H1 (cell line): Measurements from ENCODE around the gene ZBTB37. TPM values are rescaled to one million over a fixed set of nuclear protein-coding genes. Genes with fewer than 3 reads are reported as not detected.

ENCODE experiments used
- CBX5 ChIP-seq: fragments of 300-800, 300-1000 bp; sonication (generic); IDR thresholded peaks from 2 replicates; pipeline ENCODE4 v1.7.1; 2016; ENCODE audit warnings: antibody characterized with exemption, low read length, low read depth
- GTF2F1 ChIP-seq: IDR thresholded peaks from 2 replicates; pipeline ENCODE4 v1.6.1; 2012; ENCODE audit warnings: low read depth, low read length, improper control_type of control experiment, borderline replicate concordance
- RBBP5 ChIP-seq: IDR thresholded peaks from 2 replicates; pipeline ENCODE4 v1.7.1; 2012; ENCODE audit warnings: low read depth, mild to moderate bottlenecking, inconsistent platforms, low read length, moderate library complexity, borderline replicate concordance
- SIN3A ChIP-seq, 2 experiments: IDR thresholded peaks in 1 of 2; conservative IDR thresholded peaks in 1 of 2; 2 replicates each; pipeline ENCODE4 v1.6.1; 2011 to 2012; ENCODE audit warnings: low read length in 2 of 2, improper control_type of control experiment in 1 of 2, low read depth in 1 of 2, mild to moderate bottlenecking in 1 of 2
- polyA plus RNA-seq, 7 experiments: library from polyadenylated mRNA; depleted of rRNA in 3 of 7; stranded (reverse) in 5 of 7; unstranded in 2 of 7; fragments of >200 nt in 5 of 7; fragments of 200-250 nt in 2 of 7; gene quantifications; 1 replicate in 5 of 7; 2 replicates in 1 of 7; 4 replicates in 1 of 7; pipeline versions ENCODE4 v1.2.1 to v1.2.3, GENCODE V29; 2011 to 2013; ENCODE audit warnings: missing spikeins in 2 of 7, mixed read lengths in 2 of 7
- total RNA-seq: library from RNA; stranded (reverse); fragmentation: NEBNext Ultra II Directional; extraction: Animal tissue kit (Norgen Biotek cat#: 25700); gene quantifications from 2 replicates; pipeline ENCODE4 v1.2.1, GENCODE V29; 2021
- TF ChIP-seq, protein P1 (sequence below): fragments of 300-600 bp; sonication (generic); IDR thresholded peaks from 2 replicates; pipeline ENCODE4 v1.7.1; 2012; ENCODE audit warnings: low read length, moderate library complexity, mild to moderate bottlenecking, inconsistent platforms; ENCODE audit not compliant: insufficient replicate concordance

The ZBTB37 gene
- total and polyA plus RNA-seq, 2 of the 8 experiments (the other 6 are each of a cell fraction or from before 2014, with no cell fraction given), result 1.7 to 12.5 TPM

GRCh38 chr1:173863224-173864161 lies 4.7 kb upstream of the ZBTB37 start (continued):
- TF ChIP-seq, protein P1, sequence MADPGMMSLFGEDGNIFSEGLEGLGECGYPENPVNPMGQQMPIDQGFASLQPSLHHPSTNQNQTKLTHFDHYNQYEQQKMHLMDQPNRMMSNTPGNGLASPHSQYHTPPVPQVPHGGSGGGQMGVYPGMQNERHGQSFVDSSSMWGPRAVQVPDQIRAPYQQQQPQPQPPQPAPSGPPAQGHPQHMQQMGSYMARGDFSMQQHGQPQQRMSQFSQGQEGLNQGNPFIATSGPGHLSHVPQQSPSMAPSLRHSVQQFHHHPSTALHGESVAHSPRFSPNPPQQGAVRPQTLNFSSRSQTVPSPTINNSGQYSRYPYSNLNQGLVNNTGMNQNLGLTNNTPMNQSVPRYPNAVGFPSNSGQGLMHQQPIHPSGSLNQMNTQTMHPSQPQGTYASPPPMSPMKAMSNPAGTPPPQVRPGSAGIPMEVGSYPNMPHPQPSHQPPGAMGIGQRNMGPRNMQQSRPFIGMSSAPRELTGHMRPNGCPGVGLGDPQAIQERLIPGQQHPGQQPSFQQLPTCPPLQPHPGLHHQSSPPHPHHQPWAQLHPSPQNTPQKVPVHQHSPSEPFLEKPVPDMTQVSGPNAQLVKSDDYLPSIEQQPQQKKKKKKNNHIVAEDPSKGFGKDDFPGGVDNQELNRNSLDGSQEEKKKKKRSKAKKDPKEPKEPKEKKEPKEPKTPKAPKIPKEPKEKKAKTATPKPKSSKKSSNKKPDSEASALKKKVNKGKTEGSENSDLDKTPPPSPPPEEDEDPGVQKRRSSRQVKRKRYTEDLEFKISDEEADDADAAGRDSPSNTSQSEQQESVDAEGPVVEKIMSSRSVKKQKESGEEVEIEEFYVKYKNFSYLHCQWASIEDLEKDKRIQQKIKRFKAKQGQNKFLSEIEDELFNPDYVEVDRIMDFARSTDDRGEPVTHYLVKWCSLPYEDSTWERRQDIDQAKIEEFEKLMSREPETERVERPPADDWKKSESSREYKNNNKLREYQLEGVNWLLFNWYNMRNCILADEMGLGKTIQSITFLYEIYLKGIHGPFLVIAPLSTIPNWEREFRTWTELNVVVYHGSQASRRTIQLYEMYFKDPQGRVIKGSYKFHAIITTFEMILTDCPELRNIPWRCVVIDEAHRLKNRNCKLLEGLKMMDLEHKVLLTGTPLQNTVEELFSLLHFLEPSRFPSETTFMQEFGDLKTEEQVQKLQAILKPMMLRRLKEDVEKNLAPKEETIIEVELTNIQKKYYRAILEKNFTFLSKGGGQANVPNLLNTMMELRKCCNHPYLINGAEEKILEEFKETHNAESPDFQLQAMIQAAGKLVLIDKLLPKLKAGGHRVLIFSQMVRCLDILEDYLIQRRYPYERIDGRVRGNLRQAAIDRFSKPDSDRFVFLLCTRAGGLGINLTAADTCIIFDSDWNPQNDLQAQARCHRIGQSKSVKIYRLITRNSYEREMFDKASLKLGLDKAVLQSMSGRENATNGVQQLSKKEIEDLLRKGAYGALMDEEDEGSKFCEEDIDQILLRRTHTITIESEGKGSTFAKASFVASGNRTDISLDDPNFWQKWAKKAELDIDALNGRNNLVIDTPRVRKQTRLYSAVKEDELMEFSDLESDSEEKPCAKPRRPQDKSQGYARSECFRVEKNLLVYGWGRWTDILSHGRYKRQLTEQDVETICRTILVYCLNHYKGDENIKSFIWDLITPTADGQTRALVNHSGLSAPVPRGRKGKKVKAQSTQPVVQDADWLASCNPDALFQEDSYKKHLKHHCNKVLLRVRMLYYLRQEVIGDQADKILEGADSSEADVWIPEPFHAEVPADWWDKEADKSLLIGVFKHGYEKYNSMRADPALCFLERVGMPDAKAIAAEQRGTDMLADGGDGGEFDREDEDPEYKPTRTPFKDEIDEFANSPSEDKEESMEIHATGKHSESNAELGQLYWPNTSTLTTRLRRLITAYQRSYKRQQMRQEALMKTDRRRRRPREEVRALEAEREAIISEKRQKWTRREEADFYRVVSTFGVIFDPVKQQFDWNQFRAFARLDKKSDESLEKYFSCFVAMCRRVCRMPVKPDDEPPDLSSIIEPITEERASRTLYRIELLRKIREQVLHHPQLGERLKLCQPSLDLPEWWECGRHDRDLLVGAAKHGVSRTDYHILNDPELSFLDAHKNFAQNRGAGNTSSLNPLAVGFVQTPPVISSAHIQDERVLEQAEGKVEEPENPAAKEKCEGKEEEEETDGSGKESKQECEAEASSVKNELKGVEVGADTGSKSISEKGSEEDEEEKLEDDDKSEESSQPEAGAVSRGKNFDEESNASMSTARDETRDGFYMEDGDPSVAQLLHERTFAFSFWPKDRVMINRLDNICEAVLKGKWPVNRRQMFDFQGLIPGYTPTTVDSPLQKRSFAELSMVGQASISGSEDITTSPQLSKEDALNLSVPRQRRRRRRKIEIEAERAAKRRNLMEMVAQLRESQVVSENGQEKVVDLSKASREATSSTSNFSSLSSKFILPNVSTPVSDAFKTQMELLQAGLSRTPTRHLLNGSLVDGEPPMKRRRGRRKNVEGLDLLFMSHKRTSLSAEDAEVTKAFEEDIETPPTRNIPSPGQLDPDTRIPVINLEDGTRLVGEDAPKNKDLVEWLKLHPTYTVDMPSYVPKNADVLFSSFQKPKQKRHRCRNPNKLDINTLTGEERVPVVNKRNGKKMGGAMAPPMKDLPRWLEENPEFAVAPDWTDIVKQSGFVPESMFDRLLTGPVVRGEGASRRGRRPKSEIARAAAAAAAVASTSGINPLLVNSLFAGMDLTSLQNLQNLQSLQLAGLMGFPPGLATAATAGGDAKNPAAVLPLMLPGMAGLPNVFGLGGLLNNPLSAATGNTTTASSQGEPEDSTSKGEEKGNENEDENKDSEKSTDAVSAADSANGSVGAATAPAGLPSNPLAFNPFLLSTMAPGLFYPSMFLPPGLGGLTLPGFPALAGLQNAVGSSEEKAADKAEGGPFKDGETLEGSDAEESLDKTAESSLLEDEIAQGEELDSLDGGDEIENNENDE, result peak; percentile 57
- TF ChIP-seq GTF2F1, result no peak
- TF ChIP-seq CBX5, result no peak
- no peak for TF ChIP-seq RBBP5
- no peak for TF ChIP-seq SIN3A (conservative IDR thresholded peaks at IDR 0.05 in 1 of 2, IDR thresholded peaks at IDR 0.05 in 1 of 2; ENCODE audit: low read depth in 1 of 2, low read length in 2 of 2)
- TF ChIP-seq, all 59 proteins: peak for 6
